Kasumi-1 (cell line): Measurements from ENCODE around the gene LRRC42.

Source experiments
- DNase-seq, 2 experiments: peaks; one replicate each; lab custom pipeline; 2025; lab: John Stamatoyannopoulos, UW

LRRC42 gene, protein sequence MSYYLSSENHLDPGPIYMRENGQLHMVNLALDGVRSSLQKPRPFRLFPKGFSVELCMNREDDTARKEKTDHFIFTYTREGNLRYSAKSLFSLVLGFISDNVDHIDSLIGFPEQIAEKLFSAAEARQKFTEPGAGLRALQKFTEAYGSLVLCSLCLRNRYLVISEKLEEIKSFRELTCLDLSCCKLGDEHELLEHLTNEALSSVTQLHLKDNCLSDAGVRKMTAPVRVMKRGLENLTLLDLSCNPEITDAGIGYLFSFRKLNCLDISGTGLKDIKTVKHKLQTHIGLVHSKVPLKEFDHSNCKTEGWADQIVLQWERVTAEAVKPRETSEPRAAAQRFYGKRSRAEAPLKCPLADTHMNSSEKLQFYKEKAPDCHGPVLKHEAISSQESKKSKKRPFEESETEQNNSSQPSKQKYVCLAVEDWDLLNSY

DNA sequence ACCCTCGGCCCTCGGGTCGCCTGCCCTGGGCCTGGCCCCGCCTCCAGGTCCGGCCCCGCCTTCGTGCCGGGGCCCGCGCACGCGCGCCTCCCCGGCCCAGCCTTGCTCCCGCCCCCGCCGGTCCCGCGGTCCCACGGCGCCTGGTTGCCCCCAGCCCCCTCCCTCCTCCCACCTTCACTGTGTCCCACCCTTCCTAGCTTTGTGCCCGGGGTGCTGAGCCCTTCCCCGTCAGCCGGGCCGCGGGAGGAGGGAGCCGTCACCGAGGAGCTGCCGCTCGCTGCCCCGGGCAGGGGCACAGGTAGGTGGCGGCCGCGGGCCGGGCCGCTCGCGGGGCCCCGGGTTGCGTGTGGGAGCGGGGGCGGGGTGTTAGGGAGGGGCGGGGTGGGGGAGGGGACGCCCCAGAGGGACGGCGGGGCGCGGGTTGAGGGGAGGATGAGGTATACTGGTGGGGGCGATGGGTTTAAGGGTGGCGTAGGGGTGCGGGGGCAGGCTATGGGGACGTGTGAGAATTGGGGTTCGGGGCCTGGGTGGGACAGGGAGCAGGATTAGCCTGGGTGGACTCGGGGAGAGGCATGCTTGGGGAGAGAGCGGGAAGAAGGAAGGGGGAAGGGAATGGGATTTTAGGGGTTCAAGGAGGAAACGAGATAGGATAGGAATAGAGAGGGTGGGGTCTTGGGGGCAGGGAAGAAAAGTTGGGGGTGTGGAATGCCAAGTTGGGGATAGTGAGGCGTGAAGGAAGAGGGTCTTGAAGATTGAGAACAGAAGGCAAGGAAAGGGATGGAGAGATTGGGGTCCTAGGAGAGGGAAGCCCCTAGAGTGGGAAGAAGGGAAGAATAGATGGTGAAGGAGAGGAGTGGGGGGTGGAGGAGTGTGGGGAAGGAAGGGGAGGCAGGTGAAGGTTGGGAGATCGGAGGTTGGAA lies at the start of gene LRRC42:
Gene LRRC42 (plus strand): TSS at position 99 of the 920 bp plus-strand sequence. CDS start 5,650 bp downstream, outside the sequence.
- peak in 1 of 2 experiments; percentile 86 for DNase-seq

DNA sequence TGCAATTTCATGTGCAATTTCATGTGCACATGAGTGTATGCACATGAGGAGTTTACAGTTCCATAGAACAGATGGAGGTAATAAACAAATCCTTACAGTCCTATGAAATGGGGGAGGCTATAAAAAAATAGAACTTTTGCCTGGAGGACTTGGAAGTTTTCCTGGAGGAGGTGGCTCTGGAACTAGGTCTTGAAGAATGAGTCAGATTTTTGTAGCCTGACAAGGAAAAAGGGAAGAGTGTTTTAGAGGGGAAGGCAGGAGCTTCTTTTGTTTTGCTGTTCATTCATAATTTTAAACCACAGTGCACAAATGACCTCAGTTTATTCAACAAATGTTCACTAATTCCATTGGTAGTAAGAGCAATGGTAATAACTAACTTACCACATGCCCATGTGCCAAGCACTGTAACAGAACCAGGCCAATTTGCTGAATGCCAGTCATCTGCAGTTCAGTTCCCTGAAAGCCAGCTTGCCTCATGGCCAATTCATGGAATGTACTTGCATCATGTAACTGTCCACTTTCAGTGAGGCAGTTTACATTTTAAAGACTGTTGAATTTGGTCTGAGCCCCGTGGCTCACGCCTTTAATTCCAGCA lies 49.4 kb upstream of the LRRC42 start:
- no peak for DNase-seq

DNA sequence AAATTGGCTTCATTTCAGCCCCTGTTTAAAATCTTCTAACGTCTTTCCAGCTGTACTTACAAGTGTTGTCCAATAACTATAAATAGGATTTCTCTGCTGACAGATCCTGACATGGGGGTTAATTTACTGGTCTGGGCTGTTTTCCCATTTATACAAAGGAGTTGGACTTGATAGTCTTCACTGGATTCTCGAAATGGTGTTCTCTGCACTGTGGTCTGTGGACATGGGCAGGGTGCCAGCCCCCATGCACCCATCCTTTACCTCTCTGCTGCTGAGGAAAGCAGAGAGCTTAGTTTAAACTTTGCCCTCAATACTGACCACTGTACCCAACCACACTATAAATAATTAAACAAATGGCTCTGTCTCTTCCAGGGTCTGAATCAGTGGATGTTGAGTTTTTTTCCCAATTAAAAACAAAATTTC lies 46.9 kb upstream of the LRRC42 start:
- DNase-seq, result no peak

DNA sequence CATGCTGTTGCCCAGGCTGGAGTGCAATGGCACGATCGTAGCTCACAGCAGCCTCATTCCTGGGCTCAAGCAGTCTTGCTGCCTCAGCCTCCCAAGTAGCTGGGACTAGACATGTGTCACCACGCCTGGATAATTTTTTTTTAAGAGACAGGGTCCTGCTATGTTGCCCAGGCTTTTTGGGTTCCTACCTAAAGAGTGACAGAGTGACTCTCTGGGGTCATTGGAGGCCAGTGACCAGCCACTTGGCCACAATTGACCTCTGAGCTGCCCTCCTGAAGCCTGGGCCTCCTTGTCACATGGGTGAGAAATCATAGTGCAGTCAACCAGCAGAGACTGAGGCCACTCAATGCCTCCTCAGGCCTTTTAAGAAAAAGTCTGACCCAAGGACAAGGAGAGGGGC lies 46.4 kb upstream of the LRRC42 start:
- no peak for DNase-seq

DNA sequence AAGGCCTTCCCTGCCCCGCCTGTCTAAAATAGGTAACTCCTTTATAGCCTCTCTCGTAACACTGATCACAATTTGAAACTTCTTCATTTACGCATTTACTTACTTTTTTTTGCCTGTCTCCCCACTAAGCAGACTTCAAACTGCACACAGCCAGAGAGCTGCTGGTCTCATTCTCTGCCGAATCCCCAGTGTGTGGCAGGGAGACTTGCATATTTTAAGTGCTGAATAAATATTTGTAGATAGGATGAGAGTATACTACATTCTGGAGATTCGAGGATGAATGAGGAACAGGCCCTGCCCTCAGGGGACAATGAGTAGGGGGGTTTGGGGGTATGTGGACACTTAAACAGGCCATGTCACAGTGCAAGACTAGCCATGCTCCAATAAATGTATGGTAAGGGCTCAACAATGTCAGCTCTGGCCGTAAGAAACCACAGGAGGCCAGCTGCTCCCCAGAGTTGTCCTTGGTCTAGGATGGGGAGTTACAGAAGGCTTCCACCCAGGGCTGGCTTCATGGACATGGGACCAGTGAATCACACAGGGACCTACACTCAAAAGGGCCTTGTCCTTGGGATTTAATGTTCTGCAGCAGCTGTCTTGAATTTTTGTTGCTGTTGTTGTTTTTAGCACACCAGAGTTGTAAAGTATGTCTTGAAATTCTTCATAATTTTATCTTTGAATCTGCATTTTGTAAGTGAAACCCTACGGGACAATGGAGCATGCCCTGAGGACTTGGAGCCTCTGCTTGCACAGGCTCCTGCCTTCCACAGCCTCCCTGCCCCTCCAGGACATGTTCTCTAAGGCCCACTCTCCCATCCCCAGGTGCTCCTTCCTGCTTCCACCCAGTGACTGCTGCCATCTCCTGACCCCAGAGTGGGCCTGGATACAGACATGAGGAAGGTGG lies 43.7 kb upstream of the LRRC42 start:
- DNase-seq, result no peak

DNA sequence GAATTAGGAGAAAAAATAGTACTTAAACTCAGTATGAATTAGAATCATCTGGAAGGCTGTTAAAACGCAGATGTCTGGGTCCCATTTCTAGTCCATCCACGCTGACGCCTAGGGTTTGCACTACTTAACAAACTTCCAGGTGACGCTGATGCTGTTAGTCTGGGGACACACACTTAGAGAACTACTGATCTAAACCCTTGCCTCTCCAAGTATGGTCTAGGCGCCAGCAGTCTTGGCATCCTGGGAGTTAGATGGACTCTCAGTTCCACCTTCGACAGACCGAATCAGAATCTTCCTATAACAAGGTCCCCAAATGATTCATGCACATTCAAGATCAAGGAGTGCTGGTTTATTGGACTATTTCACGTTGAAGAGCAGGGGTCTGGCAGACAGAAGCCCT lies 40.6 kb upstream of the LRRC42 start:
- DNase-seq, result no peak

DNA sequence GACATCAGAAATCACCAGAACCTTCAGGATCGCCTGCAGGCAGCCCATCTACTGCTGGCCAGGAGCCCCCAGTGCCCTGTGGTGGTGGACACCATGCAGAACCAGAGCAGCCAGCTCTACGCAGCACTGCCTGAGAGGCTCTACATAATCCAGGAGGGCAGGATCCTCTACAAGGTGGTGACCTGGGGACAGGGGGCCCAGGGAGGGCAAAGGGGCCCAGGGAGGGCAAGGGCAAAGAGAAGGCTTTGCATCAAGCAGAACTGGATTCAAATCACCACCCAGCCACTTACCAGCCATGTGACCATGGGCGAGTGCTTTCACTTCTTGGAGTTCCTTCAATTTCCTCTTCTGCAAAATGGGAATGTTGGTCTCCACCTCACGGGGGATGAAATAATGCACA lies 40.0 kb upstream of the LRRC42 start:
- DNase-seq, result no peak

DNA sequence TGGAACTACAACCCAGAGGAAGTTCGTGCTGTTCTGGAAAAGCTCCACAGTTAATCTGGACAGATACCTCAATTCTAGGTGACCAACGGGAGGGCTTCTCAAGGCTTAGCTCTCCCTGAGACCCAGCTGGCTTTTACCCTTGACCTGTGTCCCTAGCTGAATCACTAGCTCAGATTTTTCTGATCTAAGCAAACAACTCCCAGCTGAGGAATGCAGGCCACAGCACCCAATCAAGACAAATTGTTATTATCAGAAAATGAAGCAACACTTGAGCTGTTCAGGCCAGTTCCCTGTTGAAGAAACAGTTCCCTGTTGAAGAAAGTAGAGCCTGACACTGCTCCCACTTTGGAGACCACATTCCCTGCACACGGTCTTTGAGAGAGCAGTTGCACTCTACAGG lies 36.2 kb upstream of the LRRC42 start:
- DNase-seq, result no peak

DNA sequence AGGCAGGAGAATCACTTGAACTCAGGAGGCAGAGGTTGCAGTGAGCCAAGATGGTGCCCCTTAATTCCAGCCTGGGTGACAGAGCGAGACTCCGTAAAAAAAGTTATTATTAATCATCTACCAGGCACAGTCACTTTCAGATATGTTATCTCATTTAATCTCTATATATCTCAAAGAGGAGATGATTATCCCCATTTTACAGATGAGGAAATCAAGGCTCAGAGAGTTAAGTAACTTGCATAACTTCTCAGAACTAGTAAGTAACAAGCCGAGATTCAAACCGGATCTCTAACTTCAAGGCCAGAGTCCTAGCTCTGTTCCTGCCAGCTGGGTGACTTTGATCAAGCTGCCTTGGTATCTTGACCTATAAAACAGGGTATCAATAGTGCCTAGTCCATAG lies 34.7 kb upstream of the LRRC42 start:
- DNase-seq, result no peak

DNA sequence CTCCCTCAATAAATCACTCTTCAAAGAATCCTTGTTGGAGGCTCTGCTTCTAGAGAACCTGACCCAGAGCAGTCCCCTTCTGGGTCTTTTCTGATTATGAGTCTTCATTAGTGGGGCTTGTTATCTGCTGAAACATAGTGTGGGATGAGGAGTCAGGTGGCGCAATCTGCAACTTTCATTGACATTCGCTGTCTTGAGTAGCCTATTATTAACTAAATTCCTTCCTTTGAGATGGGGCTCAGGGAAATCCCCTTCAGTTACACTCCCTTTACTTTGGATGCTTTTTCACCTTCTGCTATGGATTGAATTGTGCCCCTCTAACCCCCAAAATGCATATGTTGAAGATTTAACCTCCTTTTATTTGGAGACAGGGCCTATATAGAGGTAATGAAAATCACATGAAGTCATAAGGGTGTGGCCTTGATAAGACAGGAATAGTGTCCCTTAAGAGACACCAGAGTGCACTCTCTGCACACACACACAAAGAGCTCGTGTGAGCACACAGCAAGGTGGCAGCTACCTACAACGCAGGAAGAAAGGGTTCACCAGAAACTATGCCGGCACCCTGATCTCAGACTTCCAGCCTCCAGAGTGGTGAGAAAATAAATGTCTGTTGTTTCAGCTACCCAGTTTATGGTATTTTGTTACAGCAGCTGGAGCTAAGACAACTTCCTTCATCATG lies 32.7 kb upstream of the LRRC42 start:
- DNase-seq, result no peak

DNA sequence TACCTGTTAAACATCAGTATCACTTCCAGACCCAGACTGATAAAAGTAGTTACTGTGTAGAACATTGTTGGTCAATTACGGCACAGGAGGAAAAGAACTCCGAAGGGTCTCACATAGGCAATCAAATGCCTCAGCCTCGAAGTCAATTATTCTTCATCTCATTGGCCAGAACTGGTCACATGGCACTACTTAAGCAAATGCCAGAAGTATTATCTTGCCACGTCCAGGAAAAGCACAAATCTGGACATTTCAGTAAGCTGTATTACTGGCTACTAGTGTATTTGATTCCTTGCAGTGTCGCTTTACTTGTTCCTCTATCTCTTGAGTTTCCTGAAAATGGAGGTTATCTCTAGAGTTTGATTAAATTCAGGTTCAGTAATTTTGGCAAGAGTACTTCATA lies 27.8 kb upstream of the LRRC42 start:
- DNase-seq, result no peak

DNA sequence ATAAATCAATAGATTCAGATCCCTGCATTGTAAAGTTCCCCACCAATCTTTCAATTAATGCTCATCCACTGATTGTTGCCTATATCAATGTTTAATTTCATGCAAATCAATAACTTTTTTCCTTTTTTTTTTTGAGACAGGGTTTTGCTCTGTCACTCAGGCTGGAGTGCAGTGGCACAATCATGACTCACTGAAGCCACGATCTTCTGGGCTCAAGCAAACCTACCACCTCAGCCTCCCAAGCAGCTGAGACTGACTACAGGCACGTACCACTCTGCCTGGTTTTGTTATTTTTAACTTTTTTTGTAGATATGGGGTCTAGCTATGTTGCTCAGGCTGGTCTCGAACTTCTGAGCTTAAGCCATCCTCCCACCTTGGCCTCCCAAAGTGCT lies 26.5 kb upstream of the LRRC42 start:
- no peak for DNase-seq

DNA sequence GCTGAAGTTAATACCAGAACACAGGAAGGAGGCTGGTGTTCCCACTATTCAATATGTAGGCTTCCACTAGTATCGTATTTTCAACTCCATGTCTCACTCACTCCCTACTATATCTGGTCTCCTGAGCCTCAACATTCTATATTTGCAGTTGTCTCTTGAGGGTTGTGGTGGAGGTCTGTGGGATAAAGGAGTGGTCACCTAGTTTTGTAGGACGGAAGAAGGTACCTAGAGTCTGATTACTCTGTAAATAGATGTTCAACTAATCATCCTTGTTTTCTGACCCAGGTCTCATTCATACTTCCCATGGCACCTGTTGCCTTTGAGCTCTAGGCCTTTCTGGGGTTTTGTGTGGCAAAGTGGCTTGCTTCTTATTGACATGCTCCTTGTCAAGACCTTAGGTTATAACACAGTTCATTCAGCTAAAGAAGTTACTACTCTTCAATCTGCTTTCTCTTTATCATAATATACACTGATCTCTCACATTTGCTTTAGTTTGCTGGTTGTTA lies 18.7 kb upstream of the LRRC42 start:
- DNase-seq, result no peak

DNA sequence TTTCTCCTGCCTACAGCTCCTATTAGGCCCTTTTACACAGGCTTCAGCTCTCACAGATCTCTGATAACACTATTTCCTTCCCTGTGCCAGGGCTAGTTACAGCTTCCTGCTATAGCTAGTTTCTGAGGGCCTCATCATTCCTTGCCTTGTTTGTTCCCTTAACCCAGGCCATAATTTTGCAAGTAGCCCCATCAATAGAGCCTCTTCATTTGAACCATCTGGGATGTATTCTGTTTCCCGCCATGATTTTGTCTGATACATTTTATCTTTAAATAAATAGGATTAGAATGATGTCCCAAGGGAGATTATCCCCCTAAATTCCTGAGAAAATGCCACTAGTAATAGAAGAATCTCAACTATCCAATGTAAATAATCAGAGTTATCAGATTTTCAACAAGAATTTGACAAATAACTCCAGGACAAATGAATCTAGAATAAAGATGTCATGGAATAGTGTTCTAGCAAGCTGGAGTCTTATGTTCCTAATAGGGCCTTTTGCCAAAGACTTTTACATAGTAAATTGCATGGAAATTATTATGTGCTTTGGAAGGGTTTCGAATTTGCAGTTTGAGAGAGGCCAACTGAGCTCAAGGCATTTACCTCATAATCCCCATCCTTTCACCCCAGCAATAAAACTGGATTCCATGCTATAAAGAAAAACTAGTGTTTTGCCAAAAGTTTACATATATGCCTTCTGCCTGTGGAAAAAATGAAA lies 16.7 kb upstream of the LRRC42 start:
- no peak for DNase-seq

DNA sequence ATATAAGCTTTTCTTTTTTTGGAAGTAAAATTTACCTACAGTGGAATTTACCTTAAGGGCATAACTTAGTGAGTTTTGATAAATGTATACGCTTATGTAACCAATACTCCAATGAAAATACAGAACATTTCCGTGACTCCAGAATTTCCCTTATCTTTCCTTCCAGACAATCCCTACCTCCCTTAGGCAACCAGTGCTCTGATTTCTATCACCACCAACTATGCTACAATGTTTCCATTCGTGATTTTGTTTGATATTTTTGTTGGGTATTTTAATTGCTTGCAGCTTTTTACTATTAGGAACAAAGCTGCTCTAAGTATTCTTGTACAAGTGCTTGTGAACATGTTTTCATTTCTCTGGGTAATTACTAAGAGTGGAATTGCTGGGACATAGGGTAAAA lies 15.2 kb upstream of the LRRC42 start:
- no peak for DNase-seq

DNA sequence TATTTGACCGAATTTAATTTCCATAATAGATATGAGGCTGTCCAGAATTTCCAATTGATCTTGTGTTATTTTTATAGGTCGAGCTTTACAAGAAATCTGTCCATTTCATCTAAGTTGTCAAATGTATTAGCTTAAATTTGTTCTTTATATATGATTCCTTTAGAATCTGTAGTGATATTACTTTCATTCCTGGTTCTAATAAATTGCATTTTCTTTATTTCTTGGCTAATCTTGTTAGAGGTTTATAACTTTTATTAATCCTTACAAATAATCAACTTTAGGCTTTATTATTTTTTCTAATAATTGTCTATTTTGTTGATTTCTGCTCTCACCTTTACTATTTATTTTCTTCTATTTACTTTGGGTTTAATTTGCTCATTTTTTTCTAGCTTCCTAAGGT lies 14.6 kb upstream of the LRRC42 start:
- DNase-seq, result no peak

DNA sequence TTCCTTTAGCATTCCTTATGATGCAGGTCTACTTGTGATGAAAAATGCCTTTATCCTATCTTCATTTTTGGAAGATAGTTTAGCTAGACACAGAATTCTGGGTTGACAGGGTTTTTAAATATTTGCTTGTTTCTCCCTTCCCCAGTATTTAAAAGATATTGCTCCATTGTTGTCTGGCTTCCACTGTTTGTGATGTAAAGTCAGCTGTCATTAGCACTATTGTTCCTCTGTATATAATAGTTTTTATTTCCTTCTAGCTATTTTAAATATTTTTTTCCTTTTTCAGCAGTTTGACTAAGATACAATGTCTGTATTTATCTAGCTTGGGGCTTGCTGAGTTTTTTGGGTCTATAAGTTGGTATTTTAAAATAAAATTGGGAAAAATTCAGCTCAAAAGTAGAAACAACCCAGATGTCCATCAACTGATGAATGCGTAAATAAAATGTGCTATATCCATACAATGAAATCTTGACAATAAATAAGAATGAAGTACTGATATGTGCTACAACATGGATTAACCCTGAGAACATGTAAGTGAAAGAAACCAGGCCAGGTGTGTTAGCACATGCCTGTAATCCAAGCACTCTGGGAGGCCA lies 11.9 kb upstream of the LRRC42 start:
- peak in 1 of 2 experiments; percentile 28 for DNase-seq

DNA sequence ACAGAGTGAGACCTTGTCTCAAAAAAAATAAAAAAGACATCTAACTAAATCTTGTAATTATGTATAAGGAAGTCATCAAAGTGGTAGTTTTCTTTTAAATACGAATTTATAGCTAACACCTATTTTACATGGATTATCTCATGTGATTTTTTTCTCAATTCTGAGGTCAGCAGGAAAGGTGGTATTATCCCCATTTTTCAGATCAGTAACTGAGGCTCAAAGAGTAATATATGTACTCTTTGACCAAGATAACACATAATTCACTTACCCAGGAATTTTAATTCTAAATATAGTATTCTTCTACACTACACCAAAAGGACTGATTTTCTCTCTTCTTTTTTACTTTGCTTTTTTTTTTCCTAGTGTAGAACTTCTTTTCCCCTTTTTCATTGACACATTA lies 9.7 kb upstream of the LRRC42 start:
- no peak for DNase-seq

DNA sequence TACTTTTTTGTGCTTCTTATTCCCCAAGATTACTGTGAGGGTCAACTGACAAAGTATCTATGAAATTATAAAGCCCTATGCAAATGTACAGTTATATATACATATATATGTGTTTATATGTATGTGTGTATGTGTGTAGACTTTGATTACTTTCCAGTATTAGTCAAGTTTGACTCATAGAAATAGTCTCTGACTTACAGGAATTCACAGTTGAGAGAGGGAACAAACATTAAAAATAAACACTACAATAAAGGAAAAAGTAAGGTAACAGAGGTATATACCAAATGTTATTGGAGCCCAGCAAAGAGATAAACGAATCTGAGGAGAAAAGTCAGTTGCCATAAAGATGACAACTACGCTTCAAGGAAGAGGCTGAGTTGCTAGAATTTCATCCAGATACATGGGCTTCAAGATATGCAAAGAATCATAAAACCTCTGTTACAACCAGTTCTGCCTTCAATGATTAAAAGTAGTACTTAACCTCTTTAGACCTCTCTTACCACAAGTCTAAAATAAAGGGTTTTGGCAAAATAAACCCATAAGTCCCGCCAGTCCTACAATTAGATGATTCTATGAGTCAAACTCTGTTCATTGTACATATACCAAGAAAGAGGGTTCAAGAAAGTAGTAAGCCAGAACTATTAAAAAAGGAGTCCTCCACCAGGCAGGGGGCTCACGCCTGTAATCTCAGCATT lies 7.9 kb upstream of the LRRC42 start:
- DNase-seq, result no peak
